ENCODE measurements around the gene DCST1. TPM values are rescaled to one million over a fixed set of nuclear protein-coding genes. Genes with fewer than 3 reads are reported as not detected.

The DCST1 gene
- polyA plus RNA-seq, 2 of the 4 experiments (the other 2 are of a cell fraction): 0.06 TPM; not detected in 1

DNA sequence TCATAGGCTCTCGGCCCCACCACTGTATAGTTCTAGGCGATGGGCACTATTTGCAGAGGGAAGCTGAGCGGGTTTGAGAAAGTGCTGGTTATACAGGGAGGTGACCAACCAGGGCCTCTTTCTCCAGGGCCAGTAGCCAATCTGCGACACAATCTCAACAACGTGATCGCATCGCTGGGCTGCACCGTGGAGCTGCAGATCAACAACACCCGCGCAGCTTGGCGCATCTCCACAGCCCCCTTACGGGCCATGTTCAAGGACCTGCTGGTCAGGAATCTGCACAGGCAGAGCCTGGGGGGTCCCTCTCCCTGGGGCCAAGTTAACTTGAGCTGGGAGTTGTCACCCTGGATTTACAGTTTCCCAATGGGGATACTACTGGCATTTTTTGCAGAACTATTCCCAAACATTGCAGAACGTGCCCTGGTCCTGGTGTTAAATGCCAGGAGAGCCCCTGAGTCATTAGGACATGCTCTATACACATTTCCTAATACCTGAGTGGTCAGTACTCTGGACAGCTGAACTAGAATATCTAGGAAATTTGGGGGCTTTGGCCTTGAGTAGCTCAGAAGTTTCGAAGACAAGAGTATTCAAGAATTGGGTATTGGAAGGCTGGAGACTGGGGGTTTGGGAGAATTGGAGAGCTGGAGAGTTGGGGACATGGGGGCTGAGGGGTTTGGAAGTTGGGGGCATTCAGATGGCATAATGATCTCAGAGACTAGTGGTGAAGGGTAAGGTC is 6.9 kb downstream of the DCST1 start:
- FAIRE-seq: no peak
- Histone ChIP-seq H3K4me2 (no peak overlapping the region), H3K9me3 (no peaks in the 10 kb centered on the region), H3K4me3 (no peak overlapping the region), H3K27ac (peak overlapping the region in 1 of 2 experiments; percentile 66; a peak in 1 of 6 replicates), H3K4me1 (peaks cover 46% of the 10 kb centered on the region)
- ATAC-seq: no peak
- ChIA-PET CTCF (interaction anchor here (1.4 to 1.5 kb wide), 2 partner anchors 45 to 371 kb away, joined by 4 to 5 read pairs; no protein-coding TSS in a partner anchor), POLR2A (no interaction called here)
- DNase-seq (ENCODE audit: low read depth in 1 of 2, low spot score in 1 of 2): no peak
- 93% methylated on average over 14 of the region's 14 CpGs for WGBS (ENCODE audit: missing lambda C conversion rate)
- TF ChIP-seq HEYL (CRISPR knock-in tag; IDR thresholded peaks at IDR 0.05): no peak
- TF ChIP-seq RCOR1 (IDR thresholded peaks at IDR 0.05; ENCODE audit: low read depth, low read length): no peak
- TF ChIP-seq ZFP36 (IDR thresholded peaks at IDR 0.05; ENCODE audit: borderline replicate concordance, partially characterized antibody): no peak
- TF ChIP-seq ZSCAN20 (CRISPR knock-in tag; IDR thresholded peaks at IDR 0.05): no peak

DNA sequence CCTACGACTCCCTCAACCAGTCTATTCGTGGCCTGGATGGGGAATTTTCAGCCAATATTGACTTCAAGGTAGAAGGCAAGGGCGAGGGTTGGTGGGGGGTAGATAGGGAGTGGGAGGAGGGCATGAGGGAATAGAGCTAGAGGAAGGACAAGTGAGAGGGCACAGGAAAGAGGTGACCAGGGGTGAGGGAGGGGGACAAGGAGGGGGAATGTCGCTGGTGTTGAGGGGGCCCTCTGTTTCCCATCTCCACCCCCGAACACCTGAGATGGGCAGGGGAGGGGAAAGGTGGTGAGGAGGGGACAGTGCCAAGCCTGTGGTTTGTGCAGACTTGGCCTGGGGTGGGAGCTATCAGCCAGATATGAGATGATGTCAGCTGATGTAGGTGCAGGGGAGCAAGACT is 9.2 kb downstream of the DCST1 start:
- 89% methylated on average over 5 of the region's 5 CpGs for WGBS (ENCODE audit: missing lambda C conversion rate)
- FAIRE-seq: no peak
- TF ChIP-seq PHF8 (IDR thresholded peaks at IDR 0.05; ENCODE audit: borderline replicate concordance, low read depth) (no peak), POLR2A (IDR thresholded peaks at IDR 0.05; ENCODE audit: low read length) (no peak), CEBPB (IDR thresholded peaks at IDR 0.05) (no peak), SREBF2 (IDR thresholded peaks at IDR 0.05) (no peak)
- POLR2A ChIA-PET: no interaction called here
- H3K4me2 ChIP-seq: no peak overlapping the region
- H3K4me3 ChIP-seq: no peak overlapping the region
- no peak for DNase-seq (ENCODE audit: low read depth in 1 of 2, low spot score in 1 of 2)
- H3K4me1 ChIP-seq: peaks cover 47% of the 10 kb centered on the region
- H3K27ac ChIP-seq: peak overlapping the region in 1 of 2 experiments; percentile 16; a peak in 1 of 6 replicates
- CTCF ChIA-PET: interaction anchor here (5.9 kb wide), 1 partner anchor 43 kb away, joined by 36 read pairs; no protein-coding TSS in a partner anchor
- no peak for ATAC-seq
- H3K9me3 ChIP-seq: no peaks in the 10 kb centered on the region

DNA sequence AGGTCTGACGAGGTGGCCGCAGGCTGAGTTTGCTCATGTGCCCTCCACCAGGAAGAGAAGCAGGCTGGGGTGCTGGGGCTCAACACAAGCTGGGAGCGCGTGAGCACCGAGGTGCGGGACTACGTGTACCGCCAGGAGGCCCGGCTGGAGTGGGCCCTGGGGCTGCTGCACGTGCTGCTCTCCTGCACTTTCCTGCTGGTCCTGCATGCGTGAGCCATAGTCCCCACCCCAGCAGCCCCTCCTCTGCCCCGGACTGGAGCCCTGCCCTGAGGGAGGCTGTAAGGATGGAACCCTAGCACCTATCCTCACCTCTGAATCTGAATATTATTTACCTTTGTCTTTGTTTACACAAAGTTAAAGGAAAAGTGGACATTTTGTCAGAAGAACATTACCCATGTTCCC is 9.7 kb downstream of the DCST1 start:
- 77% methylated on average over 12 of the region's 12 CpGs for WGBS (ENCODE audit: missing lambda C conversion rate)
- CTCF ChIA-PET: interaction anchor here (1.1 to 5.9 kb wide), 4 partner anchors 43 to 125 kb away, joined by 3 to 36 read pairs (median 10); no protein-coding TSS in a partner anchor
- H3K4me3 ChIP-seq: no peak overlapping the region
- no peaks in the 10 kb centered on the region for H3K9me3 ChIP-seq
- peaks cover 42% of the 10 kb centered on the region for H3K4me1 ChIP-seq
- peak overlapping the region in 1 of 2 experiments; percentile 16; a peak in 1 of 6 replicates for H3K27ac ChIP-seq
- FAIRE-seq (no peak), DNase-seq (ENCODE audit: low read depth in 1 of 2, low spot score in 1 of 2) (no peak), ATAC-seq (no peak)
- no peak overlapping the region; the same call in 2 of the 3 replicates for H3K4me2 ChIP-seq
- TF ChIP-seq GATA3 (IDR thresholded peaks at IDR 0.05; ENCODE audit: borderline replicate concordance) (no peak), RNF2 (IDR thresholded peaks at IDR 0.05; ENCODE audit: borderline replicate concordance, low read depth) (no peak), NR3C1 (IDR thresholded peaks at IDR 0.05) (no peak), SMC3 (IDR thresholded peaks at IDR 0.05) (no peak), MAZ (IDR thresholded peaks at IDR 0.05; ENCODE audit: borderline replicate concordance, low read depth, low read length) (no peak), ZFP36 (IDR thresholded peaks at IDR 0.05; ENCODE audit: borderline replicate concordance, partially characterized antibody) (no peak), HOXA7 (CRISPR knock-in tag; IDR thresholded peaks at IDR 0.05) (no peak), CBX2 (IDR thresholded peaks at IDR 0.05; ENCODE audit: borderline replicate concordance, low read depth) (no peak)
- TF ChIP-seq, protein P1, sequence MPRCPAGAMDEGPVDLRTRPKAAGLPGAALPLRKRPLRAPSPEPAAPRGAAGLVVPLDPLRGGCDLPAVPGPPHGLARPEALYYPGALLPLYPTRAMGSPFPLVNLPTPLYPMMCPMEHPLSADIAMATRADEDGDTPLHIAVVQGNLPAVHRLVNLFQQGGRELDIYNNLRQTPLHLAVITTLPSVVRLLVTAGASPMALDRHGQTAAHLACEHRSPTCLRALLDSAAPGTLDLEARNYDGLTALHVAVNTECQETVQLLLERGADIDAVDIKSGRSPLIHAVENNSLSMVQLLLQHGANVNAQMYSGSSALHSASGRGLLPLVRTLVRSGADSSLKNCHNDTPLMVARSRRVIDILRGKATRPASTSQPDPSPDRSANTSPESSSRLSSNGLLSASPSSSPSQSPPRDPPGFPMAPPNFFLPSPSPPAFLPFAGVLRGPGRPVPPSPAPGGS (IDR thresholded peaks at IDR 0.05): no peak
- TF ChIP-seq, protein P2, sequence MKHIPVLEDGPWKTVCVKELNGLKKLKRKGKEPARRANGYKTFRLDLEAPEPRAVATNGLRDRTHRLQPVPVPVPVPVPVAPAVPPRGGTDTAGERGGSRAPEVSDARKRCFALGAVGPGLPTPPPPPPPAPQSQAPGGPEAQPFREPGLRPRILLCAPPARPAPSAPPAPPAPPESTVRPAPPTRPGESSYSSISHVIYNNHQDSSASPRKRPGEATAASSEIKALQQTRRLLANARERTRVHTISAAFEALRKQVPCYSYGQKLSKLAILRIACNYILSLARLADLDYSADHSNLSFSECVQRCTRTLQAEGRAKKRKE (CRISPR knock-in tag; IDR thresholded peaks at IDR 0.05; ENCODE audit: low read depth): no peak
- POLR2A ChIA-PET: no interaction called here

DNA sequence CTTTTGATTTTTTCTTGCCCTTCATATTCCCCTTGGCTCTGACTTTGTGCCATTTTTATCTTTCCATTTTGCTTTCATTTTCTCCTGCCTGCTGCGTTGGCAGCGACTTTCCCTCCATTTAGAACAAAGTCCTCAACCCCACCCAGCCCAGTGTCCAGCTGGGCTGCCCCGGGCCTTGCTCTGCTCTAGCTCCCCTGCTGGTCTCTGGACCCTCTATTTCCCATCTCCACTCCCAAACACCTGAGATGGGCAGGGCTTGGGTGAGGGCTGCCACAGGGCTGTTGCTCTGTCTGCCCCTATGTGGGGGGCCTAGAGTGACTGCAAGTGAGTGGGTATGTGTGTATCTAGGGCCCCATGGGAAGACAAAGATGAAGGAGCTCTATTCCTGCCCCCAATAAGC is 10.2 kb downstream of the DCST1 start:
- WGBS (ENCODE audit: missing lambda C conversion rate): 76% methylated on average over 3 of the region's 3 CpGs
- POLR2A ChIA-PET: interaction anchor here (0.7 kb wide), 1 partner anchor 79 kb away, joined by 6 read pairs; no protein-coding TSS in a partner anchor
- CTCF ChIA-PET: interaction anchor here (0.5 to 5.9 kb wide), 7 partner anchors 42 to 441 kb away, joined by 3 to 36 read pairs (median 5); no protein-coding TSS in a partner anchor
- TF ChIP-seq BHLHE40 (IDR thresholded peaks at IDR 0.05; ENCODE audit: low read depth, low read length) (no peak), PHF8 (IDR thresholded peaks at IDR 0.05; ENCODE audit: borderline replicate concordance, low read depth) (no peak), JUNB (IDR thresholded peaks at IDR 0.05) (no peak), FOXS1 (CRISPR knock-in tag; IDR thresholded peaks at IDR 0.05) (no peak), ZNF302 (CRISPR knock-in tag; IDR thresholded peaks at IDR 0.05) (no peak), CEBPB (IDR thresholded peaks at IDR 0.05) (no peak), SMC3 (IDR thresholded peaks at IDR 0.05) (no peak), RAD21 (conservative IDR thresholded peaks at IDR 0.05 in 1 of 2, IDR thresholded peaks at IDR 0.05 in 1 of 2) (no peak), MAFK (IDR thresholded peaks at IDR 0.05; ENCODE audit: partially characterized antibody) (no peak), EP300 (IDR thresholded peaks at IDR 0.05) (no peak), JUN (IDR thresholded peaks at IDR 0.05) (no peak)
- TF ChIP-seq, protein P3, sequence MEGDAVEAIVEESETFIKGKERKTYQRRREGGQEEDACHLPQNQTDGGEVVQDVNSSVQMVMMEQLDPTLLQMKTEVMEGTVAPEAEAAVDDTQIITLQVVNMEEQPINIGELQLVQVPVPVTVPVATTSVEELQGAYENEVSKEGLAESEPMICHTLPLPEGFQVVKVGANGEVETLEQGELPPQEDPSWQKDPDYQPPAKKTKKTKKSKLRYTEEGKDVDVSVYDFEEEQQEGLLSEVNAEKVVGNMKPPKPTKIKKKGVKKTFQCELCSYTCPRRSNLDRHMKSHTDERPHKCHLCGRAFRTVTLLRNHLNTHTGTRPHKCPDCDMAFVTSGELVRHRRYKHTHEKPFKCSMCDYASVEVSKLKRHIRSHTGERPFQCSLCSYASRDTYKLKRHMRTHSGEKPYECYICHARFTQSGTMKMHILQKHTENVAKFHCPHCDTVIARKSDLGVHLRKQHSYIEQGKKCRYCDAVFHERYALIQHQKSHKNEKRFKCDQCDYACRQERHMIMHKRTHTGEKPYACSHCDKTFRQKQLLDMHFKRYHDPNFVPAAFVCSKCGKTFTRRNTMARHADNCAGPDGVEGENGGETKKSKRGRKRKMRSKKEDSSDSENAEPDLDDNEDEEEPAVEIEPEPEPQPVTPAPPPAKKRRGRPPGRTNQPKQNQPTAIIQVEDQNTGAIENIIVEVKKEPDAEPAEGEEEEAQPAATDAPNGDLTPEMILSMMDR (IDR thresholded peaks at IDR 0.05): no peak
- TF ChIP-seq, protein P4, sequence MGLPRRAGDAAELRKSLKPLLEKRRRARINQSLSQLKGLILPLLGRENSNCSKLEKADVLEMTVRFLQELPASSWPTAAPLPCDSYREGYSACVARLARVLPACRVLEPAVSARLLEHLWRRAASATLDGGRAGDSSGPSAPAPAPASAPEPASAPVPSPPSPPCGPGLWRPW (IDR thresholded peaks at IDR 0.05): no peak

More for the DNA sequence above, 10.2 kb downstream of the DCST1 start:
- DNase-seq (ENCODE audit: low read depth in 1 of 2, low spot score in 1 of 2): no peak
- Histone ChIP-seq H3K9me3 (no peaks in the 10 kb centered on the region), H3K4me3 (no peak overlapping the region), H3K4me1 (peaks cover 37% of the 10 kb centered on the region), H3K27ac (peak overlapping the region; percentile 19 to 69; a peak in 3 of 6 replicates), H3K4me2 (no peak overlapping the region; the same call in 2 of the 3 replicates)
- no peak for ATAC-seq
- FAIRE-seq: no peak

All from A549 (cell line).